ENCODE data around the gene PLCZ1. TPM values are rescaled to one million over a fixed set of nuclear protein-coding genes. Genes with fewer than 3 reads are reported as not detected.

Gene PLCZ1
- total and polyA plus RNA-seq, 2 experiments from 2014 or later = not detected

DNA sequence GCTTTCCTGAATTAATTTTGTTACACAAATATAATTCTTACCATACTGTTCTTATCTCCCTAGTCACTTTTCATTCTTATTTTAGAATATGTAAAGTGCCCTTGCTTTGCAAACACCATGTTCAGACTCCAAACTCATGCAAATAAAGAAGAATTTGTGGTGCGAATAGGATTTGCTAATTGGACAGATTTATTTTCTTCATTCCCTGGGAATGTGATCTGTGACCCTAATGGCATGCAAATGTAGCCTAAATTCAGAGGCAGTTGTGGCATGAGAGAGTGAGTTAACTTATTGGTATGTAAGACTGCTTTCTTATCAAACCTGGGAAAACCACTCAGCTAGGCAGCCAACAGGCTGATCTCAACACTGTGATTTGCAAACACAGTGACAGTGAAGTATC lies 10.1 kb upstream of the PLCZ1 start (continued):
- TF ChIP-seq ZNF462 (CRISPR knock-in tag; IDR thresholded peaks at IDR 0.05) = no peak
- no peak for TF ChIP-seq CREB1 (CRISPR knock-in tag; IDR thresholded peaks at IDR 0.05; ENCODE audit: low read depth)
- TF ChIP-seq ZNF331 (CRISPR knock-in tag; IDR thresholded peaks at IDR 0.05; ENCODE audit: low read depth) = no peak
- no peak for TF ChIP-seq POLR2AphosphoS5 (IDR thresholded peaks at IDR 0.05; ENCODE audit: low read depth)

DNA sequence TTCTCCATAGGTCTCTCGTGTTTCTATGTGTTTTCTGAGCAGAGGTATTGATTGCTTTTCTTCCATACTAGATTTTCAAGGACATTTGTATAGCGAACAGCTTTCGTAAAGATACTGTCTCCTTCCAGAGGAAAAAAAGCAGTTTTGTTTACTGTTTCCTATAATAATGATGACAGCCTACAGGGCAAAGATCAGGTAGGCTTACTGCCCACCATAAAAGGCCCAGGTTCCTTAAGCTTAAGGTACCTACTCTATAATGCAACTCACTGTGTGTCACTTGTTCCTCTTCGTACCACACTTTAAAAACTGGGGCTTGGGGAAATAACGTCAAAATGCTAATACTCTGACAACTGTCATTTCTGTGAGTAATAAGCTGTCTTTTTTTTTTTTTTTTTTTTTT lies 6.7 kb downstream of the PLCZ1 start:
- Histone ChIP-seq H3F3A (replicated peaks; ENCODE audit: low read depth) (no peaks in the 10 kb centered on the region), H3K9me2 (ENCODE audit: insufficient read depth) (no peaks in the 10 kb centered on the region), H3K27me3 (ENCODE audit: insufficient read depth) (no peaks in the 10 kb centered on the region), H3K27ac (ENCODE audit: low read depth) (no peak overlapping the region), H3K36me3 (ENCODE audit: insufficient read depth) (no peaks in the 10 kb centered on the region), H3K79me2 (replicated peaks; ENCODE audit: insufficient read depth) (no peaks in the 10 kb centered on the region), H3K4me2 (no peak overlapping the region), H3K4me1 (ENCODE audit: insufficient read depth) (no peaks in the 10 kb centered on the region), H3K4me3 (no peak overlapping the region), H4K20me1 (replicated peaks; ENCODE audit: insufficient read depth) (no peaks in the 10 kb centered on the region), H2AFZ (no peak overlapping the region)
- Mint-ChIP-seq H3K27me3 (ENCODE audit: insufficient read depth, low read depth, poor library complexity) (no peaks in the 10 kb centered on the region), H3K9me3 (peaks cover 18% of the 10 kb centered on the region), H3K4me1 (no peaks in the 10 kb centered on the region; the same call in 2 of the 3 replicates), H3K27ac (no peak overlapping the region), H3K36me3 (ENCODE audit: low read depth) (peaks cover 10% of the 10 kb centered on the region; the same call in 1 of the 3 replicates), H3K4me3 (no peak overlapping the region)
- ATAC-seq (no peak), DNase-seq (ENCODE audit: low spot score) (no peak)
- TF ChIP-seq ZNF114 (CRISPR knock-in tag; IDR thresholded peaks at IDR 0.05) (no peak), NANOG (IDR thresholded peaks at IDR 0.05; ENCODE audit: borderline replicate concordance) (no peak), STAT1 (IDR thresholded peaks at IDR 0.05; ENCODE audit: unreplicated experiment) (no peak), JUNB (IDR thresholded peaks at IDR 0.05; ENCODE audit: unreplicated experiment) (no peak), CREB1 (CRISPR knock-in tag; IDR thresholded peaks at IDR 0.05; ENCODE audit: low read depth) (no peak), ETS1 (IDR thresholded peaks at IDR 0.05) (no peak), EZH2 (IDR thresholded peaks at IDR 0.05; ENCODE audit: low read depth, unreplicated experiment) (no peak), EZH2phosphoT487 (IDR thresholded peaks at IDR 0.05; ENCODE audit: unreplicated experiment) (no peak)
- TF ChIP-seq, protein P1, sequence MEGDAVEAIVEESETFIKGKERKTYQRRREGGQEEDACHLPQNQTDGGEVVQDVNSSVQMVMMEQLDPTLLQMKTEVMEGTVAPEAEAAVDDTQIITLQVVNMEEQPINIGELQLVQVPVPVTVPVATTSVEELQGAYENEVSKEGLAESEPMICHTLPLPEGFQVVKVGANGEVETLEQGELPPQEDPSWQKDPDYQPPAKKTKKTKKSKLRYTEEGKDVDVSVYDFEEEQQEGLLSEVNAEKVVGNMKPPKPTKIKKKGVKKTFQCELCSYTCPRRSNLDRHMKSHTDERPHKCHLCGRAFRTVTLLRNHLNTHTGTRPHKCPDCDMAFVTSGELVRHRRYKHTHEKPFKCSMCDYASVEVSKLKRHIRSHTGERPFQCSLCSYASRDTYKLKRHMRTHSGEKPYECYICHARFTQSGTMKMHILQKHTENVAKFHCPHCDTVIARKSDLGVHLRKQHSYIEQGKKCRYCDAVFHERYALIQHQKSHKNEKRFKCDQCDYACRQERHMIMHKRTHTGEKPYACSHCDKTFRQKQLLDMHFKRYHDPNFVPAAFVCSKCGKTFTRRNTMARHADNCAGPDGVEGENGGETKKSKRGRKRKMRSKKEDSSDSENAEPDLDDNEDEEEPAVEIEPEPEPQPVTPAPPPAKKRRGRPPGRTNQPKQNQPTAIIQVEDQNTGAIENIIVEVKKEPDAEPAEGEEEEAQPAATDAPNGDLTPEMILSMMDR (conservative IDR thresholded peaks at IDR 0.05; ENCODE audit: low read depth in 2 of 2) = no peak

Measured in GM23338 (cell line).